OCI-LY1 (cell line): ENCODE results near the gene YBEY.
"Not testable (repeated sequence)": the region's sequence is repeated elsewhere in the genome, so short reads cannot be mapped to it uniquely, and the experiment has no call there.

ENCODE experiments used
- H2AFZ ChIP-seq: fragments of 200-600 bp; sonication (generic), shearing (Covaris generic); 2 replicates; pipeline ENCODE4 v1.6.0; 2014; ENCODE audit warnings: antibody characterized with exemption, mild to moderate bottlenecking, low read length
- H3F3A ChIP-seq: fragments of 200-600 bp; sonication (generic), shearing (Covaris generic); 2 replicates; pipeline ENCODE4 v1.6.0; 2014; ENCODE audit warnings: mild to moderate bottlenecking, antibody characterized with exemption, low read length, moderate library complexity; ENCODE audit not compliant: insufficient read depth
- H3K27ac ChIP-seq: fragments of 200-600 bp; sonication (generic); 2 replicates; pipeline ENCODE4 v1.5.1; 2014; ENCODE audit warnings: low read length, mixed run types, mild to moderate bottlenecking, low read depth; ENCODE audit not compliant: poor library complexity, severe bottlenecking
- H3K27me3 ChIP-seq: fragments of 200-600 bp; sonication (generic); 2 replicates; pipeline ENCODE4 v1.6.0; 2014; ENCODE audit warnings: antibody characterized with exemption, mild to moderate bottlenecking, low read length, moderate library complexity; ENCODE audit not compliant: insufficient read depth
- H3K36me3 ChIP-seq: fragments of 200-600 bp; sonication (generic); 2 replicates; pipeline ENCODE4 v1.6.1; 2014; ENCODE audit warnings: mild to moderate bottlenecking, antibody characterized with exemption, low read length, moderate library complexity, mixed read lengths; ENCODE audit not compliant: insufficient read depth
- H3K4me1 ChIP-seq: fragments of 200-600 bp; sonication (generic); 2 replicates; pipeline ENCODE4 v1.5.1; 2014; ENCODE audit warnings: mild to moderate bottlenecking, low read length, moderate library complexity; ENCODE audit not compliant: insufficient read depth, severe bottlenecking
- H3K4me2 ChIP-seq: fragments of 200-600 bp; sonication (generic), shearing (Covaris generic); 2 replicates; pipeline ENCODE4 v1.6.1; 2014; ENCODE audit warnings: low read length
- H3K4me3 ChIP-seq: fragments of 200-600 bp; sonication (generic); 2 replicates; pipeline ENCODE4 v1.5.1; 2014; ENCODE audit warnings: low read length, low read depth, mild to moderate bottlenecking, mixed read lengths; ENCODE audit not compliant: poor library complexity, severe bottlenecking
- H3K79me2 ChIP-seq: fragments of 200-600 bp; shearing (Covaris generic); 2 replicates; pipeline ENCODE4 v1.6.1; 2016; ENCODE audit warnings: mixed run types, low read length, mixed read lengths; ENCODE audit not compliant: insufficient read depth
- H3K9ac ChIP-seq: fragments of 200-600 bp; sonication (generic), shearing (Covaris generic); 2 replicates; pipeline ENCODE4 v1.6.1; 2014; ENCODE audit warnings: mild to moderate bottlenecking, low read length, mixed read lengths
- H3K9me2 ChIP-seq: fragments of 200-600 bp; sonication (generic), shearing (Covaris generic); 2 replicates; pipeline ENCODE4 v1.6.1; 2014; ENCODE audit warnings: low read depth, mild to moderate bottlenecking, low read length, mixed read lengths
- H3K9me3 ChIP-seq: fragments of 200-600 bp; shearing (Covaris generic); 2 replicates; pipeline ENCODE4 v1.6.1; 2014; ENCODE audit warnings: low read length, mixed read lengths
- H4K20me1 ChIP-seq: fragments of 200-600 bp; sonication (generic), shearing (Covaris generic); 2 replicates; pipeline ENCODE4 v1.6.0; 2016; ENCODE audit warnings: mild to moderate bottlenecking, low read length; ENCODE audit not compliant: insufficient read depth
- CTCF ChIP-seq: fragments of 200-600 bp; sonication (generic), shearing (Covaris generic); IDR thresholded peaks from 2 replicates; pipeline ENCODE4 v1.5.1; 2017; ENCODE audit warnings: mild to moderate bottlenecking, antibody characterized with exemption, low read length, moderate library complexity, mixed read lengths
- EZH2 ChIP-seq: fragments of 200-600 bp; sonication (generic), shearing (Covaris generic); IDR thresholded peaks from 2 replicates; pipeline ENCODE4 v1.8.0; 2017; ENCODE audit warnings: borderline replicate concordance, mixed run types, mild to moderate bottlenecking, antibody characterized with exemption, low read length, moderate library complexity, mixed read lengths

YBEY gene

GRCh38 chr21:46308431-46308830, 22.3 kb downstream of the YBEY start:
- no peaks in the 10 kb centered on the region for H3K9me2 ChIP-seq
- H2AFZ ChIP-seq = no peak overlapping the region
- no peaks in the 10 kb centered on the region for H3K79me2 ChIP-seq
- H3K27me3 ChIP-seq = no peaks in the 10 kb centered on the region
- no peaks in the 10 kb centered on the region for H3F3A ChIP-seq
- H4K20me1 ChIP-seq = no peaks in the 10 kb centered on the region
- H3K4me3 ChIP-seq = no peak overlapping the region
- H3K36me3 ChIP-seq = peaks cover 58% of the 10 kb centered on the region
- H3K4me2 ChIP-seq = no peak overlapping the region
- H3K9ac ChIP-seq = no peak overlapping the region
- H3K27ac ChIP-seq = no peak overlapping the region
- no peak for TF ChIP-seq CTCF
- TF ChIP-seq EZH2 = no peak
- no peaks in the 10 kb centered on the region for H3K4me1 ChIP-seq
- H3K9me3 ChIP-seq = no peaks in the 10 kb centered on the region

- H3K9me3 ChIP-seq = not testable (repeated sequence)
- H3K36me3 ChIP-seq = peaks cover 66% of the 10 kb centered on the region
These were observed 24.1 kb downstream of the YBEY start for GRCh38 chr21:46310260-46310659.

GRCh38 chr21:46311568-46311967, 25.4 kb downstream of the YBEY start:
- no peak overlapping the region for H3K9ac ChIP-seq
- H3K4me3 ChIP-seq = no peak overlapping the region
- H3K4me2 ChIP-seq = no peak overlapping the region
- TF ChIP-seq EZH2 (no peak), CTCF (no peak)
- no peak overlapping the region for H3K27ac ChIP-seq
- H3K9me2 ChIP-seq = no peaks in the 10 kb centered on the region
- H3K79me2 ChIP-seq = no peaks in the 10 kb centered on the region
- no peak overlapping the region for H2AFZ ChIP-seq
- no peaks in the 10 kb centered on the region for H3K9me3 ChIP-seq
- no peaks in the 10 kb centered on the region for H4K20me1 ChIP-seq
- no peaks in the 10 kb centered on the region for H3F3A ChIP-seq
- H3K4me1 ChIP-seq = no peaks in the 10 kb centered on the region
- H3K27me3 ChIP-seq = no peaks in the 10 kb centered on the region
- peaks cover 71% of the 10 kb centered on the region for H3K36me3 ChIP-seq

More at GRCh38 chr21:46310260-46310659, 24.1 kb downstream of the YBEY start:
- H3K4me2 ChIP-seq, H3F3A ChIP-seq, H3K27ac ChIP-seq, H3K9ac ChIP-seq, H2AFZ ChIP-seq, H3K27me3 ChIP-seq, H3K4me1 ChIP-seq, H3K79me2 ChIP-seq, H4K20me1 ChIP-seq, H3K9me2 ChIP-seq, H3K4me3 ChIP-seq: not testable (repeated sequence)

GRCh38 chr21:46312949-46313348, 26.8 kb downstream of the YBEY start:
- H3K9me3 ChIP-seq = no peaks in the 10 kb centered on the region
- H3F3A ChIP-seq = no peaks in the 10 kb centered on the region
- no peaks in the 10 kb centered on the region for H3K79me2 ChIP-seq
- no peak overlapping the region for H3K4me2 ChIP-seq
- no peaks in the 10 kb centered on the region for H3K9me2 ChIP-seq
- H3K4me3 ChIP-seq = no peak overlapping the region
- no peak overlapping the region for H3K9ac ChIP-seq
- H4K20me1 ChIP-seq = no peaks in the 10 kb centered on the region
- no peaks in the 10 kb centered on the region for H3K27me3 ChIP-seq
- no peak overlapping the region for H3K27ac ChIP-seq
- no peak overlapping the region for H2AFZ ChIP-seq
- TF ChIP-seq EZH2 (no peak), CTCF (no peak)
- H3K4me1 ChIP-seq = no peaks in the 10 kb centered on the region
- peaks cover 62% of the 10 kb centered on the region for H3K36me3 ChIP-seq
